GM18873 (cell line): Measurements from ENCODE around the gene GSK3B.

Source experiments
- ATAC-seq: cut with Tn5 transposase; IDR thresholded peaks from one replicate; pipeline ENCODE4 v1.9.1; 2021; ENCODE audit warnings: mild to moderate bottlenecking, moderate library complexity, moderate number of reproducible peaks; ENCODE audit not compliant: unreplicated experiment, low FRiP score

GSK3B gene

DNA sequence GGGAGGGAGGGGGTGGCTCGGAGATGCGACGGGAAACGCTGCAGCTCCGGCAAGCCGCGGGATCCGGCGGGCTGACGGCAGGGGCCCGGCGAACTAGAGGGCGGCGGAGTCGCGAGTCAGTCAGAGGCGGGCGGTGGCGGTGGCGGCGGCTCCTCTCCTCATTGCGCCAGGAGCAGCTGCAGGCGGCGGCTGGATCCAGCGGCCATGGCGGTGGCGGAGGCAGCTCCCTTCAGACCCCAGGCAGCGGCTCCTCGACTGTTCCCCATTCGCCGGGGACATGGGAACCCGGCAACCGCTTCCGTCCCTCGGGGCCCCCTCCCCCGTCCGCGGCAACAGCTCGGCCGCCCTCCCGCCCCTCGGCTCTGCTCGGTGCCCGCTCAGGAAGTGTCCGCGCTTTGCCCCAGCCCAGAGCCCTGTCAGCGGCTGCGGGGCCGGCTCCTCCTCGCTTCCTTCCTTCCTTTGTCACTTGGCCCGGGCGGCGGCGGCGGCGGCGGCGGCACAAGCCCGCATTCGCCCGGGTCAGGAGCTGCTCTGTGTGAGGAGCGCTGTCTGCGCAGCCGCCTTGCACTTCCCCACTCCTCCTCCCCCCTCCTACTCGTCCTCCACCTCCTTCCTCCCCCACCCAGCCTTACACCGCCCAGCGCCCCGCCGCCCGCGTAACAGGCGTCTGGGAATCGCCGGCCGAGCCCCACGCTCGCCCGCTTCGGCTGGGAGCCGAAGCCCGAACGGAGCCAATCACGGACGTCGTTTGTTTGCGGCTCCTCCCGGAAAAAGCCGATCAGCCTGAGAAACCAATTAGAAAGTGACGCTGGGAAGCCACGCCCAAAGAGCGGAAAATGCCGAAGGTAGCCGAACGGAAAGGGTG lies at the start of gene GSK3B:
Gene GSK3B (minus strand): TSS at position 537 of the 865 bp plus-strand sequence. CDS start 1,013 bp downstream, outside the sequence.
- ATAC-seq, result peak; percentile 21

GRCh38 chr3:120143676-120144075 lies 49.4 kb upstream of the GSK3B start:
- ATAC-seq, result no peak

- ATAC-seq, result no peak
Observed at GRCh38 chr3:120142236-120142635, 48.0 kb upstream of the GSK3B start.

DNA sequence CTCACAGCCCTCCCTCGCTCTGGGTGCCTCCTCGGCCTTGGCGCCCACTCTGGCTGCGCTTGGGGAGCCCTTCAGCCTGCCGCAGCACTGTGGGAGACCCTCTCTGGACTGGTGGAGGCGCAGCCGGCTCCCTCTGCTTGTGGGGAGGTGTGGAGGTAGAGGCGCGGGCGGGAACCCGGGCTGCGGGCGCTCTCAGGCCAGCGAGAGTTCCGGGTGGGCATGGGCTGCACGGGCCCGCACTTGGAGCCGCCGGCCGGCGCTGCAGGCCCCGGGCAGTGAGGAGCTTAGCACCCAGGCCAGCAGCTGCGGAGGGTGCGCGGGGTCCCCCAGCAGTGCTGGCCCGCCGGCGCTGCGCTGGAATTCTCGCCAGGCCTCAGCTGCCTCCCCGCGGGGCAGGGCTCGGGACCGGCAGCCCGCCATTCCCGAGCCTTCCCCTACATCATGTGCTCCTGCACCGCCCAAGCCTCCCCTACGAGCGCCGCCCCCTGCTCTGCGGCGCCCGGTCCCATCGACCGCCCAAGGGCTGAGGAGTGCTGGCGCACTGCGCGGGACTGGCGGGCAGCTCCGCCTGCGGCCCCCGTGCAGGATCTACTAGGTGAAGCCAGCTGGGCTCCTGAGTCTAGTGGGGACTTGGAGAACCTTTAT lies 46.0 kb upstream of the GSK3B start:
- no peak for ATAC-seq

GRCh38 chr3:120139140-120139539 lies 44.9 kb upstream of the GSK3B start:
- ATAC-seq, result no peak

DNA sequence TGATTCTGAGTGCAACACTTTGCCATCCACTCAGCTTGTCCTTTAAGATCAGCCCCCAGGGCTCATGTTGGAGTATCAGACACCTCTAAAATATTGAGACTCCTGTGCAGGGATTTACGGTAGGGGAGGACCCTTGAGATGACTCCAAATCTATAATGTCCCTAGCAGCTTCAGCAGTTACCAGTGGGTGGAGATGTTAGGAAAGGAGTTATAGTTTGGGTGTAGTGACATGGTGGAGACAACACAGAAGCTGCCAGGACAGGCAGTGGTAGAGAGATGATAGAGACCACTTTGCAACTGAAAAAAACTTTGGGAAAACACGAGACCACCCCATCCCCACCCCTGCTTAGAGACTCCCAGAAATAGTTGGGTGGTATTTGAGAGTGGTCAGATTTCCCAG lies 43.3 kb upstream of the GSK3B start:
- ATAC-seq, result no peak

- no peak for ATAC-seq
Observed at GRCh38 chr3:120130656-120131055, 36.4 kb upstream of the GSK3B start.

DNA sequence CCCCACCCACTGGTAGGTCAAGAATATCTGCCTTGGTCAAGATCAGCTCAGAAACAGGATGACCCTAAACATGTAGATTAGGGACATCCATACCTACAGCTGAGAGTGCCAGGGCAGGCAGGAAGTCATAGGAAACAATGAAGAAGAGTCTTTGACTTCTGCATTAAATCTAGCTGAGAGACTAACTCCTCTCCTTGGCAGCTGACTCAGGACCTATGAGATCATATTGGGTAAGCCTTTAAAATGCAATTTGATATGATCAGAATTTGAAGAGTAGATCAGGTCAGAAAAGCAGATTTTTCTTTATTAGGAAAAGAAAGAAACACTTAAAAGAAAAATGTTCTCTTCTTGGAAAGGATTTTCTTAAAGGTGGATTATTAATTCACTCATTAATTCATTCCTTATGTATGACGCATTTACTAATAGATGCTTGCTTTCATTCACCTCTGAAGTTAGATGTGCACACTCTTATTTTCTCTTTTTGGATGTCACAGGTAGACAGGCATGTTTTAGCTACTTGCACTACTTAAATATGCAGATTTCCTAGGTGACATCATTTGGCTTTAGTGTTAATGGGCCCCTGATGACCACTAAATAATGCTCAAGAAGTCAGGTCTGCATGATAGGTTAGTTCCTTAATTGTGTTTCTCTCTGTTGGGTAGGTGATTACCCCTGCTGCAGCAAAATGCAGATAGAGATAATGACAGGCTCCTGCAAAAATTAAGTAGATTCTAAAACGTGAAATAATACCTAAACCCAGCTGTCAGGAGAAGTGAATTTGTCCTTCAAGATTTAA lies 35.7 kb upstream of the GSK3B start:
- no peak for ATAC-seq

DNA sequence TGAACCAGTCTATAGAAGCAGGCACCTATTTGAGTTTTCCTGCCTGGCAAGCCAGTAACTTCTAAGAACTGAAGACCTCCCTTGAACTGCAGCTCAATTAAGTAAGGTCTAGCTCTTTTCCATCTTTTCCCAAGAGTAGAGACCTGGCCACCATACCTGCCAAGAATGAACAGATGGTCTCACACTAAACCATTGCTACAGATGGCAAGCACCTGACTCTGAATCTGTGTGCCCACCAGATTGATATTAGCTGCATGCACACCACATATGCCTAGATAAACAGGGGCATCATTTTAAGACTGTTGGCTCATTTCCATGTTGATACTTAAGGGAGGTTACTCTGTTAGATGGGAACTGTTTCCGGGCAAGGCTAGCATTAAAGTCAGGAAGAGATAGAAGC lies 34.8 kb upstream of the GSK3B start:
- no peak for ATAC-seq

DNA sequence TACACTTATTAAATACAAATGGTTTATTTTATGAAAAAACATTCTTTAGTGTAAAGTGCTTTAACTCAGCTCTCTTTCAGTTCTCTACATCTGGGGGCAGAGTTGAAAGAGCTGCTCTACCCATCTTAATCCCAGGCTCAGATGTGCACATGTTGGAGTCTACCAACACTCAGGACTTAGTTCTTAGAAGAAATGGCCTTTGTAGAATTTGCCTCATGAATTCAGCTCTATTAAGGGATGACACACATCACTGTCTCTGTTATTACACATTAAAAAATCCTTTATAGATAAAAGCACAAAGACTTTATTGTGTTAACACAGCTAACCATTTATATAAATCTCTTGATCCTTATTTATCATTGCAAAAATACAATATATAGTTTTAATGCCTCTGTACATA lies 31.7 kb upstream of the GSK3B start:
- ATAC-seq, result no peak

- ATAC-seq, result no peak
Observed at GRCh38 chr3:120119846-120120510, 25.7 kb upstream of the GSK3B start.

DNA sequence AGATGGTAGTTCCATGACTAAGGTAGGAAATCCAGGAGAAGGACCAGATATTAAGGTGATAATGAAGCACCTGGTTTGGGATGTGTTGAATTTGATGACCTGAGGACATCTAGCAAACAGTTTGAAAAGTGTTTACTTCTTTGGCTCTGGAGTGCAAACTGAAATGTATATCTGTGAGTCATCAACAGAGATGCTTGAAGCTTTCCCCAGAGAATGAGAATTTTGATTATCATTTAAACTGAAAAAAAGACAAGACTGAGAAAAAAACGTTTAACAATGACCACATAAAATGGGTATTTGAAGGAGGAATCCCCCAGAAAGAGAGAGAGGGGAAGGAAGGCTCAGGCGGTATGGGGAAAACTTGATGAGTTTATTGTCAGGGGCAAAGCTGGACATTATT lies 20.7 kb upstream of the GSK3B start:
- no peak for ATAC-seq

DNA sequence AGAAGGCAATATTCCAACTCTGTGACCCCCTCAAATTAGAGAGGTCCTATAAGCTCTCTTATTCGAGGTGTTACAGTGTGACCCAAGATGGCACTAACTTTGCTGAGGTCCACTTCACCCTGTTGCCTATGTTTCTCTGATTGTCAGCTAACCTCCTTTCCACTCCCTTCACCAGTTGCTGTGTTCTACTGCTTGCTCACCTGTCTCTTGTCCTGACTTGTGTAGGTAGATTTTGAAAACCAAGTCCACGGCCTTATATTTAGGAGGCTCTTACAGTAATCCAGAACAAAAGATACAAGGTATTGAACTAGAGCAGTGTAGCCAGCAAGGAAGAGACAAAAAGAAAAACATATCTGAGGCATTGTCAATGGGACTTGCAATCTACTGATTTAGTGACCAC lies 20.1 kb upstream of the GSK3B start:
- ATAC-seq, result no peak

GRCh38 chr3:120113128-120114116 lies 19.2 kb upstream of the GSK3B start:
- no peak for ATAC-seq

- ATAC-seq, result no peak
Observed at GRCh38 chr3:120111898-120112297, 17.7 kb upstream of the GSK3B start.

DNA sequence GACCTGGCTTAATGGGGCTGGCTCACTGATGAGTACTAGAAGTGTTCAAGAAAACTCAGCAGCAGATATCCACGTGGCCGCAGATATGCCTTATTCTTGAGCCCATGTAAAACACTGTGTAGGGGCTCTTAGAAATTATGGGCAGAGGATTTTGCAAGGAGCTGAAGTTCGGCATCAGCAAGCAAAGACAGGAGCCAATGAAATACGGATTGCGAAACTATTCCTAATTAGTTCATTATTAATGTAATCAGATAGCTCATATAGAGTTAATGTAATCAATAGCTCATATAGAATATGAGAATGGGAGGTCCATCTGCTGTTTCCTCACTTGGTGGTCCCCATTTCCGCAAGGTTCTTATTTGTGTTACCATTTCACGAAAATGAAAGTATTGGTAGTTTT lies 9.0 kb upstream of the GSK3B start:
- ATAC-seq, result no peak

DNA sequence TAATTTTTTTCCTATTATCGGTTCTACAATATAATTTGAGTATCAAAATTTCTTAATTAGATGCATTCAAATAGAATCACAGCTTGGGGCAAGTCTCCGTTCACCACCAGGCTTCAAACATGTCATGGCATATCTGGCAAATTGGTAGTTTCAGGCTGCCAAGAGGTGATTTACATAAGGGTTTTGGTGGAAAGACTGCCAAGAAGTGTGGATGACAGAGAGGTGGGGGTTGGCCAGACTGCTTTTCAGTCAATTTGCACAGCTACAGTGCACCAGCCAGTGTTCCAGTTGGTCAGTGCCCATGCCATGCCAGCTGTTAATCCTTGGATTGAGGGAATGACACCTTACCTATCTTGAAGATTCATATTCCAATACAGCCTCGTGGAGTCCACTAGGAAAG lies 8.4 kb upstream of the GSK3B start:
- no peak for ATAC-seq

DNA sequence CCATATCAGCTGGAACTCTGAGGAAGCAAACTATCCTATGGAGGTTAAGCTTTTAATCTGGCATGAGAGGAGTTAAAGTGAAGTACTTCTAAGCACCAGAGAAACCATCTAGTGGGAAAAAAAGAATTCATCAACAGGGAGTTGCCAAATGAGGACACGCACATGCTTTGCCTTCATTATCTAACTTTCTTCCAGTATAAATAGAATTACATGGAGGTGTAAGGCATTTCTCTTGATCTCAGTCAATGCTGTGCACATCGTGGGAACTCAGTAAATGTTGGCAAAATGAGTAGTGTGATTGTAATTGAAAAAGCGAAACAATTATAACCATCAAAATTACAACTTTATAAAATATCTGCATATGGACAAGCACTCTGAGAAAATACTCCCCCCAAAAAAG lies 8.0 kb upstream of the GSK3B start:
- ATAC-seq, result no peak

- no peak for ATAC-seq
Observed at GRCh38 chr3:120101624-120102023, 7.4 kb upstream of the GSK3B start.
